CD4-positive, alpha-beta T cell (primary cell): ENCODE results near the gene KRTAP5-1. TPM values are rescaled to one million over a fixed set of nuclear protein-coding genes. Genes with fewer than 3 reads are reported as not detected.
A peak's percentile ranks its signal among the peaks of the same experiment; 100 is the strongest.

Source experiments
- ATAC-seq: fragments of 200-7000 bp; cut with Tn5 transposase; one replicate; pipeline ENCODE4 v1.10.0; 2022; ENCODE audit warnings: mild to moderate bottlenecking; ENCODE audit not compliant: poor library complexity
- CTCF ChIA-PET: fragments of 350-600 bp; sonication (Branson Sonifier 250); formaldehyde crosslinking; loops from one replicate; lab custom pipeline; 2021; ENCODE audit warnings: antibody characterized with exemption, inconsistent platforms; lab: Charles Lee
- POLR2A ChIA-PET: fragments of 350-600 bp; sonication (Branson Sonifier 250); formaldehyde crosslinking; loops from one replicate; lab custom pipeline; 2021; ENCODE audit warnings: antibody characterized with exemption, inconsistent platforms; lab: Charles Lee
- DNase-seq, 14 experiments: peaks; one replicate each; pipeline ENCODE4 v3.0.0-alpha.2; 2013 to 2020; ENCODE audit warnings: mixed read lengths in 2 of 14
- H3K27ac ChIP-seq, 2 donors: one replicate each; pipeline versions ENCODE4 v1.5.1 to v1.7.0; 2013; ENCODE audit warnings: low read length in 2 of 2, low read depth in 1 of 2, mild to moderate bottlenecking in 1 of 2
- H3K27me3 ChIP-seq, 2 experiments: 1 replicate in 1 of 2; 2 replicates in 1 of 2; pipeline versions ENCODE4 v1.6.1 to v1.7.0; 2013; ENCODE audit warnings: low read length in 2 of 2, control low read depth in 1 of 2, mild to moderate bottlenecking in 1 of 2, moderate library complexity in 1 of 2; ENCODE audit not compliant: insufficient read depth in 2 of 2, control insufficient read depth in 1 of 2
- H3K36me3 ChIP-seq: one replicate; pipeline ENCODE4 v1.6.1; 2013; ENCODE audit warnings: low read length, control low read depth; ENCODE audit not compliant: insufficient read depth
- H3K4me1 ChIP-seq: one replicate; pipeline ENCODE4 v1.6.1; 2013; ENCODE audit warnings: low read length, control low read depth; ENCODE audit not compliant: insufficient read depth
- H3K4me3 ChIP-seq: one replicate; pipeline ENCODE4 v1.5.1; 2013; ENCODE audit warnings: mild to moderate bottlenecking, low read length, moderate library complexity
- H3K9me3 ChIP-seq, 2 experiments: 1 replicate in 1 of 2; 2 replicates in 1 of 2; pipeline versions ENCODE4 v1.6.1 to v1.7.0; 2013; ENCODE audit warnings: low read length in 2 of 2, mild to moderate bottlenecking in 2 of 2, control low read depth in 1 of 2, moderate library complexity in 1 of 2; ENCODE audit not compliant: control insufficient read depth in 1 of 2, insufficient read depth in 1 of 2
- H3K27ac Mint-ChIP-seq: one replicate; pipeline ENCODE4 v1.8.0; 2020; ENCODE audit warnings: mixed read lengths
- H3K27me3 Mint-ChIP-seq: one replicate; pipeline ENCODE4 v1.8.0; 2021; ENCODE audit warnings: mixed read lengths
- H3K36me3 Mint-ChIP-seq: one replicate; pipeline ENCODE4 v1.8.0; 2021; ENCODE audit warnings: low read depth, mixed read lengths
- H3K4me1 Mint-ChIP-seq: one replicate; pipeline ENCODE4 v1.8.0; 2021; ENCODE audit warnings: low read depth, mixed read lengths
- H3K4me3 Mint-ChIP-seq: one replicate; pipeline ENCODE4 v1.8.0; 2020; ENCODE audit warnings: mild to moderate bottlenecking, mixed read lengths
- H3K9me3 Mint-ChIP-seq: one replicate; pipeline ENCODE4 v1.8.0; 2020; ENCODE audit warnings: mixed read lengths
- CTCF ChIP-seq: fragments of 200-600 bp; IDR thresholded peaks from one replicate; pipeline ENCODE4 v1.8.0; 2022; ENCODE audit warnings: antibody characterized with exemption, mild to moderate bottlenecking
- intact Hi-C, 2 experiments: fragments of 100-400 bp; cut with DNase I in 1 of 2; cut with micrococcal nuclease in 1 of 2; formaldehyde crosslinking; loops; one replicate each; pipeline versions ENCODE4 v1.15.1 to v1.9.0; 2023 to 2025; cut with DNase I, micrococcal nuclease
- total RNA-seq, 174 experiments: library from RNA in 2 of 174; stranded (reverse) in 2 of 174; gene quantifications; one replicate each; pipeline ENCODE4 v1.2.3 and lab custom pipeline; 2021 to 2026

KRTAP5-1 gene
- total RNA-seq, 2 experiments from 2014 or later, result not detected

GRCh38 chr11:1571760-1572196, 13.3 kb downstream of the KRTAP5-1 start:
- H3K27me3 Mint-ChIP-seq, result no peaks in the 10 kb centered on the region
- intact Hi-C loops, result loop anchor here (2.0 to 10.0 kb wide), 7 partner anchors 119 to 727 kb away; partner anchors contain the start of genes AP2A2 (in 1 of the 2), CTSD (in 1 of the 2), POLR2L (in 1 of the 2) and TOLLIP (in 1 of the 2)
- peak; percentile 10 for ATAC-seq
- H3K36me3 ChIP-seq, result no peaks in the 10 kb centered on the region
- H3K9me3 Mint-ChIP-seq, result no peaks in the 10 kb centered on the region
- ChIA-PET POLR2A (interaction anchor here (0.8 to 2.2 kb wide), 2 partner anchors 17 to 25 kb away, joined by 5 to 7 read pairs; no protein-coding TSS in a partner anchor), CTCF (no interaction called here)
- peaks cover 45% of the 10 kb centered on the region for H3K4me1 ChIP-seq
- DNase-seq, result no peak
- no peak overlapping the region for H3K27ac ChIP-seq
- H3K27ac Mint-ChIP-seq, result no peak overlapping the region
- H3K4me3 ChIP-seq, result no peak overlapping the region
- H3K4me1 Mint-ChIP-seq, result peaks cover 24% of the 10 kb centered on the region
- TF ChIP-seq CTCF, result no peak
- no peak overlapping the region for H3K4me3 Mint-ChIP-seq
- H3K36me3 Mint-ChIP-seq, result no peaks in the 10 kb centered on the region
- no peaks in the 10 kb centered on the region for H3K9me3 ChIP-seq
- H3K27me3 ChIP-seq, result no peaks in the 10 kb centered on the region

- no peaks in the 10 kb centered on the region for H3K27me3 ChIP-seq
- ChIA-PET POLR2A (interaction anchor here (0.8 to 2.2 kb wide), 2 partner anchors 18 to 24 kb away, joined by 5 to 7 read pairs; no protein-coding TSS in a partner anchor), CTCF (interaction anchor here (1.4 kb wide), 1 partner anchor 24 kb away, joined by 4 read pairs; no protein-coding TSS in a partner anchor)
- no peaks in the 10 kb centered on the region for H3K36me3 Mint-ChIP-seq
- peak; percentile 19 for ATAC-seq
- peaks cover 24% of the 10 kb centered on the region for H3K4me1 Mint-ChIP-seq
- H3K27ac Mint-ChIP-seq, result peak overlapping the region; percentile 84
- H3K4me3 Mint-ChIP-seq, result peak overlapping the region; percentile 88
- H3K9me3 Mint-ChIP-seq, result no peaks in the 10 kb centered on the region
- DNase-seq, result peak in 7 of 14 experiments; percentile 14 to 69 (median 61)
- no peaks in the 10 kb centered on the region for H3K27me3 Mint-ChIP-seq
- peaks cover 45% of the 10 kb centered on the region for H3K4me1 ChIP-seq
- intact Hi-C loops, result loop anchor here (5.0 to 10.0 kb wide), 6 partner anchors 119 to 726 kb away; partner anchors contain the start of genes CTSD (in 1 of the 2), POLR2L (in 1 of the 2), TOLLIP (in 1 of the 2) and TSPAN4 (in 1 of the 2)
- no peaks in the 10 kb centered on the region for H3K36me3 ChIP-seq
- no peaks in the 10 kb centered on the region for H3K9me3 ChIP-seq
- H3K4me3 ChIP-seq, result peak overlapping the region; percentile 50
- TF ChIP-seq CTCF, result no peak
- H3K27ac ChIP-seq, result no peak overlapping the region
Observed at GRCh38 chr11:1570896-1571759, 14.0 kb downstream of the KRTAP5-1 start.

GRCh38 chr11:1570531-1570895, 14.6 kb downstream of the KRTAP5-1 start:
- Histone ChIP-seq H3K27me3 (no peaks in the 10 kb centered on the region), H3K4me1 (peaks cover 45% of the 10 kb centered on the region), H3K4me3 (peak overlapping the region; percentile 50), H3K27ac (no peak overlapping the region), H3K36me3 (no peaks in the 10 kb centered on the region), H3K9me3 (no peaks in the 10 kb centered on the region)
- POLR2A ChIA-PET, result interaction anchor here (2.2 kb wide), 1 partner anchor 24 kb away, joined by 7 read pairs; no protein-coding TSS in a partner anchor
- DNase-seq, result no peak
- Mint-ChIP-seq H3K9me3 (no peaks in the 10 kb centered on the region), H3K27me3 (no peaks in the 10 kb centered on the region), H3K4me1 (peaks cover 24% of the 10 kb centered on the region), H3K36me3 (no peaks in the 10 kb centered on the region), H3K4me3 (peak overlapping the region; percentile 88), H3K27ac (peak overlapping the region; percentile 84)
- CTCF ChIA-PET, result interaction anchor here (1.4 kb wide), 1 partner anchor 25 kb away, joined by 4 read pairs; no protein-coding TSS in a partner anchor
- intact Hi-C loops, result loop anchor here (5.0 to 10.0 kb wide), 6 partner anchors 118 to 726 kb away; partner anchors contain the start of genes CTSD (in 1 of the 2), POLR2L (in 1 of the 2), TOLLIP (in 1 of the 2) and TSPAN4 (in 1 of the 2)
- no peak for ATAC-seq
- no peak for TF ChIP-seq CTCF
